HEK293 (cell line): ENCODE results near the gene DEDD2.

Source experiments
- CTCF ChIA-PET: fragments of 350-600 bp; formaldehyde crosslinking; extraction: SDS; loops from one replicate; lab custom pipeline; 2021; ENCODE audit warnings: antibody characterized with exemption; lab: Yijun Ruan, JAX
- POLR2A ChIA-PET: fragments of 300-600 bp; formaldehyde crosslinking; extraction: SDS; loops from one replicate; lab custom pipeline; 2020; ENCODE audit warnings: antibody characterized with exemption, inconsistent platforms; lab: Yijun Ruan, JAX
- H3K27ac ChIP-seq: fragments of 200-500 bp; sonication (Bioruptor generic); 2 replicates; pipeline ENCODE4 v1.5.1; 2014; ENCODE audit warnings: low read depth, low read length, control low read depth, inconsistent platforms; ENCODE audit errors: extremely low read depth
- H3K36me3 ChIP-seq, 2 experiments: fragments of 200-500 bp in 1 of 2; sonication (Bioruptor generic) in 1 of 2; 1 replicate in 1 of 2; 2 replicates in 1 of 2; pipeline ENCODE4 v1.5.1; 2014 to 2017; ENCODE audit warnings: inconsistent platforms in 2 of 2, low read length in 2 of 2; ENCODE audit not compliant: control insufficient read depth in 2 of 2, insufficient read depth in 1 of 2
- H3K4me1 ChIP-seq: fragments of 200-500 bp; sonication (Bioruptor generic); 2 replicates; pipeline ENCODE4 v1.5.1; 2014; ENCODE audit warnings: mild to moderate bottlenecking, low read length, inconsistent platforms; ENCODE audit not compliant: control insufficient read depth, insufficient read depth
- H3K4me3 ChIP-seq: 2 replicates; pipeline ENCODE4 v1.5.1; 2011; ENCODE audit warnings: low read depth, mild to moderate bottlenecking, control low read depth, low read length, moderate library complexity
- H3K9me3 ChIP-seq: fragments of 200-500 bp; sonication (Bioruptor generic); 2 replicates; pipeline ENCODE4 v1.5.1; 2014; ENCODE audit warnings: low read depth, low read length, inconsistent platforms; ENCODE audit not compliant: control insufficient read depth, insufficient read depth
- GLIS1 ChIP-seq: fragments of 450-650 bp; formaldehyde crosslinking; IDR thresholded peaks from 2 replicates; pipeline ENCODE4 v1.5.1; 2016; ENCODE audit warnings: missing biosample characterization, missing genetic modification characterization
- KLF1 ChIP-seq: fragments of 450-650 bp; formaldehyde crosslinking; IDR thresholded peaks from 2 replicates; pipeline ENCODE4 v1.5.1; 2016; ENCODE audit warnings: missing biosample characterization, missing genetic modification characterization
- OVOL3 ChIP-seq: fragments of 450-650 bp; formaldehyde crosslinking; IDR thresholded peaks from 2 replicates; pipeline ENCODE4 v1.5.1; 2016; ENCODE audit warnings: missing biosample characterization, missing genetic modification characterization
- SALL2 ChIP-seq: fragments of 450-650 bp; formaldehyde crosslinking; IDR thresholded peaks from 2 replicates; pipeline ENCODE4 v1.5.0; 2017; ENCODE audit warnings: missing biosample characterization, mild to moderate bottlenecking, missing genetic modification characterization, borderline replicate concordance
- SCRT2 ChIP-seq: fragments of 450-650 bp; formaldehyde crosslinking; IDR thresholded peaks from 2 replicates; pipeline ENCODE4 v1.5.1; 2016; ENCODE audit warnings: missing biosample characterization, missing genetic modification characterization
- SP2 ChIP-seq: fragments of 450-650 bp; formaldehyde crosslinking; IDR thresholded peaks from 2 replicates; pipeline ENCODE4 v1.5.1; 2016; ENCODE audit warnings: missing biosample characterization, missing genetic modification characterization
- ZBTB8A ChIP-seq: fragments of 450-650 bp; formaldehyde crosslinking; IDR thresholded peaks from 2 replicates; pipeline ENCODE4 v1.5.1; 2016; ENCODE audit warnings: missing biosample characterization, missing genetic modification characterization
- ZFHX2 ChIP-seq: fragments of 450-650 bp; formaldehyde crosslinking; conservative IDR thresholded peaks from 2 replicates; pipeline ENCODE4 v1.5.1; 2016; ENCODE audit warnings: missing biosample characterization, missing genetic modification characterization
- ZNF114 ChIP-seq: fragments of 450-650 bp; formaldehyde crosslinking; IDR thresholded peaks from 2 replicates; pipeline ENCODE4 v1.5.0; 2017; ENCODE audit warnings: missing biosample characterization, missing genetic modification characterization
- ZNF169 ChIP-seq: fragments of 450-650 bp; formaldehyde crosslinking; IDR thresholded peaks from 2 replicates; pipeline ENCODE4 v1.5.1; 2016; ENCODE audit warnings: missing biosample characterization, missing genetic modification characterization
- ZNF221 ChIP-seq: fragments of 450-650 bp; formaldehyde crosslinking; IDR thresholded peaks from 2 replicates; pipeline ENCODE4 v1.5.1; 2017; ENCODE audit warnings: missing biosample characterization, missing genetic modification characterization, borderline replicate concordance
- ZNF311 ChIP-seq: fragments of 450-650 bp; formaldehyde crosslinking; IDR thresholded peaks from 2 replicates; pipeline ENCODE4 v1.5.1; 2017; ENCODE audit warnings: missing biosample characterization, missing genetic modification characterization, borderline replicate concordance
- ZNF335 ChIP-seq: fragments of 450-650 bp; formaldehyde crosslinking; conservative IDR thresholded peaks from 2 replicates; pipeline ENCODE4 v1.5.1; 2016; ENCODE audit warnings: missing biosample characterization, missing genetic modification characterization
- ZNF366 ChIP-seq: fragments of 450-650 bp; formaldehyde crosslinking; conservative IDR thresholded peaks from 2 replicates; pipeline ENCODE4 v1.5.1; 2016; ENCODE audit warnings: missing biosample characterization, missing genetic modification characterization
- ZNF48 ChIP-seq: fragments of 450-650 bp; formaldehyde crosslinking; IDR thresholded peaks from 2 replicates; pipeline ENCODE4 v1.5.1; 2016; ENCODE audit warnings: missing biosample characterization, missing genetic modification characterization
- ZNF585B ChIP-seq: fragments of 450-650 bp; formaldehyde crosslinking; IDR thresholded peaks from 2 replicates; pipeline ENCODE4 v1.5.1; 2016; ENCODE audit warnings: missing biosample characterization, missing genetic modification characterization
- ZNF621 ChIP-seq: fragments of 450-650 bp; formaldehyde crosslinking; IDR thresholded peaks from 2 replicates; pipeline ENCODE4 v1.5.1; 2017; ENCODE audit warnings: missing biosample characterization, missing genetic modification characterization
- ZNF624 ChIP-seq: fragments of 450-650 bp; formaldehyde crosslinking; IDR thresholded peaks from 2 replicates; pipeline ENCODE4 v1.5.1; 2017; ENCODE audit warnings: missing biosample characterization, missing genetic modification characterization
- TF ChIP-seq, protein P1 (sequence below): fragments of 450-650 bp; formaldehyde crosslinking; IDR thresholded peaks from 2 replicates; pipeline ENCODE4 v1.5.1; 2016; ENCODE audit warnings: missing biosample characterization, missing genetic modification characterization
- TF ChIP-seq, protein P2 (sequence below): fragments of 450-650 bp; formaldehyde crosslinking; IDR thresholded peaks from 2 replicates; pipeline ENCODE4 v1.5.1; 2016; ENCODE audit warnings: missing biosample characterization, missing genetic modification characterization
- TF ChIP-seq, protein P3 (sequence below): fragments of 450-650 bp; formaldehyde crosslinking; IDR thresholded peaks from 2 replicates; pipeline ENCODE4 v1.5.0; 2017; ENCODE audit warnings: missing biosample characterization, missing genetic modification characterization, borderline replicate concordance
- TF ChIP-seq, protein P4 (sequence below): fragments of 450-650 bp; formaldehyde crosslinking; IDR thresholded peaks from 2 replicates; pipeline ENCODE4 v1.5.1; 2016; ENCODE audit warnings: missing biosample characterization, missing genetic modification characterization

The DEDD2 gene

DNA sequence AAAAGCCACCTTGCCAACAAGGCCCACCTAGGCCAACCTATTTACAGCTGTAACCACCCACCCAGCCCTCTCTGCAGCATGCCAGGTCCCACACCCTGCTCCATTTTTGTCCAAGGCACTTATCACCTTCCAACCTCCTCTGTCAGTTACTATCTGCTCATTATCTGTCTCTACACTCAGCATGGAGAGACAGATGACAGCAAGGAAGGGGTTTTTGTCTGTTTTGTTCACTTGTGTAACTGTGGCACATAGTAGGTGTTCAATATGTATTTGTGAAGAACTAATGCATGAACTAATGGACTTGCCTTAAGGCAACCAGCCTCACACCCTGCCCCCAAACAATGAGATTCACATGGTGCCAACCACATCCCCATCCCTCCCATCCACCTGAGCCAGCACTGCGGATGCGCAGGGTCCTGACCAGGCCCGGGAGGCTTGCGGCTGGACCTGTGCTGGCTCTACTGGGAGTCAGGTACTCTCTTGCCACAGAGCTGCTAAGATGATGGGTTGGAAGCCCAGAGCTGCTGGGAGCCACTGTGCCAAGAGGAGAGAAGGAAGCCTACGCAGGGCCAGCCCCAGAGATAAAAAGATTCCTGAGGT, 17.3 kb downstream of the DEDD2 start:
- Histone ChIP-seq H3K4me1 (no peaks in the 10 kb centered on the region), H3K4me3 (no peak overlapping the region), H3K36me3 (peaks cover 54 to 88% of the 10 kb centered on the region in 2 experiments), H3K9me3 (no peaks in the 10 kb centered on the region), H3K27ac (no peak overlapping the region)
- TF ChIP-seq KLF1 (peak; percentile 6; the same call in 1 of the 2 replicates), ZNF621 (tag by site-specific recombination) (no peak), OVOL3 (tag by site-specific recombination) (no peak), ZNF48 (no peak)
- TF ChIP-seq, protein P1, sequence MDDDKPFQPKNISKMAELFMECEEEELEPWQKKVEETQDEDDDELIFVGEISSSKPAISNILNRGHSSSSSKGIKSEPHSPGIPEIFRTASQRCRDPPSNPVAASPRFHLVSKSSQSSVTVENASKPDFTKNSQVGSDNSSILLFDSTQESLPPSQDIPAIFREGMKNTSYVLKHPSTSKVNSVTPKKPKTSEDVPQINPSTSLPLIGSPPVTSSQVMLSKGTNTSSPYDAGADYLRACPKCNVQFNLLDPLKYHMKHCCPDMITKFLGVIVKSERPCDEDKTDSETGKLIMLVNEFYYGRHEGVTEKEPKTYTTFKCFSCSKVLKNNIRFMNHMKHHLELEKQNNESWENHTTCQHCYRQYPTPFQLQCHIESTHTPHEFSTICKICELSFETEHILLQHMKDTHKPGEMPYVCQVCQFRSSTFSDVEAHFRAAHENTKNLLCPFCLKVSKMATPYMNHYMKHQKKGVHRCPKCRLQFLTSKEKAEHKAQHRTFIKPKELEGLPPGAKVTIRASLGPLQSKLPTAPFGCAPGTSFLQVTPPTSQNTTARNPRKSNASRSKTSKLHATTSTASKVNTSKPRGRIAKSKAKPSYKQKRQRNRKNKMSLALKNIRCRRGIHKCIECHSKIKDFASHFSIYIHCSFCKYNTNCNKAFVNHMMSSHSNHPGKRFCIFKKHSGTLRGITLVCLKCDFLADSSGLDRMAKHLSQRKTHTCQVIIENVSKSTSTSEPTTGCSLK (tag by site-specific recombination) = no peak
- CTCF ChIA-PET = interaction anchor here (0.5 to 1.0 kb wide), 4 partner anchors 21 to 118 kb away, joined by 3 to 4 read pairs (median 3); no protein-coding TSS in a partner anchor
- POLR2A ChIA-PET = interaction anchor here (0.6 kb wide), 1 partner anchor 76 kb away, joined by 3 read pairs; no protein-coding TSS in a partner anchor

DNA sequence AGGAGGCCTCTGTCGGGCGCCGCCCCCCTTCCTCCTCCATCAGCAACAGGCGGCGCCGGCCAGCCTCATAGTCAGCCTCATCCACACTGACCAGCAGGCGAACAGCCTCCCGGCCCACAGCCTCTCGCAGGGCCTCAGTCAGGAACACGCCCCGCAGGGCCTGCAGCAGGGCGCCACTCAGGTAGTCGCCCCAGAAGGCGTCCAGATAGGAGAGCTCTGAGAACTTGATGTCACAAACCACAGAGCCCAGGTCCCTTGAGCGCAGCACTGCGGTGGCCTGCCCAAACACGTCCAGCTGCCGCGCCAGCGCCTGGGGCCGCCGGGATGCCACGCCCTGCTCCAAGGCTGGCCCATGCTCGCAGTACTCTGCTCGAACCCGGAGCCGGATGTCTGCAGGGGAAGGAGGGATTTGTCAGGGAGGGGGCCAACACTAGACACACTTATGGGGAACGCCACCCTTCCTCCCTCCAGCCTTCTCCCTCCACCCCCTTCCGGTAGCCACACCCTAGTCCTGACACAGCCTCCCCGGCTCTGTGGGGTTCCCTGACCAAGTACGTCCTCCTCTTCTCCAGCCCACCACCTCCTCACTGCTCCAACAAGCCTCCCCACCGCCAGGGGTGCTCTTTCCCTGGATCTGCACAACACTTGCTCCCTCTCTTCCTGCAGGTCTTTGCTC, 17.9 kb downstream of the DEDD2 start:
- POLR2A ChIA-PET = no interaction called here
- Histone ChIP-seq H3K4me3 (no peak overlapping the region), H3K9me3 (no peaks in the 10 kb centered on the region), H3K4me1 (no peaks in the 10 kb centered on the region), H3K27ac (no peak overlapping the region), H3K36me3 (peaks cover 48 to 82% of the 10 kb centered on the region in 2 experiments)
- no peak for TF ChIP-seq ZNF585B (tag by site-specific recombination)
- TF ChIP-seq, protein P2, sequence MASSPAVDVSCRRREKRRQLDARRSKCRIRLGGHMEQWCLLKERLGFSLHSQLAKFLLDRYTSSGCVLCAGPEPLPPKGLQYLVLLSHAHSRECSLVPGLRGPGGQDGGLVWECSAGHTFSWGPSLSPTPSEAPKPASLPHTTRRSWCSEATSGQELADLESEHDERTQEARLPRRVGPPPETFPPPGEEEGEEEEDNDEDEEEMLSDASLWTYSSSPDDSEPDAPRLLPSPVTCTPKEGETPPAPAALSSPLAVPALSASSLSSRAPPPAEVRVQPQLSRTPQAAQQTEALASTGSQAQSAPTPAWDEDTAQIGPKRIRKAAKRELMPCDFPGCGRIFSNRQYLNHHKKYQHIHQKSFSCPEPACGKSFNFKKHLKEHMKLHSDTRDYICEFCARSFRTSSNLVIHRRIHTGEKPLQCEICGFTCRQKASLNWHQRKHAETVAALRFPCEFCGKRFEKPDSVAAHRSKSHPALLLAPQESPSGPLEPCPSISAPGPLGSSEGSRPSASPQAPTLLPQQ = no peak
- TF ChIP-seq ZNF169 = no peak; the same call in 1 of the 2 replicates
- no peak for TF ChIP-seq ZNF311 (tag by site-specific recombination)
- TF ChIP-seq, protein P3, sequence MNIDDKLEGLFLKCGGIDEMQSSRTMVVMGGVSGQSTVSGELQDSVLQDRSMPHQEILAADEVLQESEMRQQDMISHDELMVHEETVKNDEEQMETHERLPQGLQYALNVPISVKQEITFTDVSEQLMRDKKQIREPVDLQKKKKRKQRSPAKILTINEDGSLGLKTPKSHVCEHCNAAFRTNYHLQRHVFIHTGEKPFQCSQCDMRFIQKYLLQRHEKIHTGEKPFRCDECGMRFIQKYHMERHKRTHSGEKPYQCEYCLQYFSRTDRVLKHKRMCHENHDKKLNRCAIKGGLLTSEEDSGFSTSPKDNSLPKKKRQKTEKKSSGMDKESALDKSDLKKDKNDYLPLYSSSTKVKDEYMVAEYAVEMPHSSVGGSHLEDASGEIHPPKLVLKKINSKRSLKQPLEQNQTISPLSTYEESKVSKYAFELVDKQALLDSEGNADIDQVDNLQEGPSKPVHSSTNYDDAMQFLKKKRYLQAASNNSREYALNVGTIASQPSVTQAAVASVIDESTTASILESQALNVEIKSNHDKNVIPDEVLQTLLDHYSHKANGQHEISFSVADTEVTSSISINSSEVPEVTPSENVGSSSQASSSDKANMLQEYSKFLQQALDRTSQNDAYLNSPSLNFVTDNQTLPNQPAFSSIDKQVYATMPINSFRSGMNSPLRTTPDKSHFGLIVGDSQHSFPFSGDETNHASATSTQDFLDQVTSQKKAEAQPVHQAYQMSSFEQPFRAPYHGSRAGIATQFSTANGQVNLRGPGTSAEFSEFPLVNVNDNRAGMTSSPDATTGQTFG = no peak
- peak; percentile 45; the same call in 1 of the 2 replicates for TF ChIP-seq ZNF366 (tag by site-specific recombination)
- peak; percentile 98 for TF ChIP-seq KLF1
- TF ChIP-seq ZNF221 (tag by site-specific recombination) = no peak
- TF ChIP-seq SALL2 (tag by site-specific recombination) = no peak
- no peak for TF ChIP-seq GLIS1 (tag by site-specific recombination)
- peak; percentile 24; the same call in 1 of the 2 replicates for TF ChIP-seq ZFHX2
- TF ChIP-seq ZNF335 (tag by site-specific recombination) = no peak
- TF ChIP-seq ZNF624 = no peak
- TF ChIP-seq SCRT2 = peak; percentile 87
- no peak for TF ChIP-seq SP2 (tag by site-specific recombination)
- TF ChIP-seq, protein P4, sequence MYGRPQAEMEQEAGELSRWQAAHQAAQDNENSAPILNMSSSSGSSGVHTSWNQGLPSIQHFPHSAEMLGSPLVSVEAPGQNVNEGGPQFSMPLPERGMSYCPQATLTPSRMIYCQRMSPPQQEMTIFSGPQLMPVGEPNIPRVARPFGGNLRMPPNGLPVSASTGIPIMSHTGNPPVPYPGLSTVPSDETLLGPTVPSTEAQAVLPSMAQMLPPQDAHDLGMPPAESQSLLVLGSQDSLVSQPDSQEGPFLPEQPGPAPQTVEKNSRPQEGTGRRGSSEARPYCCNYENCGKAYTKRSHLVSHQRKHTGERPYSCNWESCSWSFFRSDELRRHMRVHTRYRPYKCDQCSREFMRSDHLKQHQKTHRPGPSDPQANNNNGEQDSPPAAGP (tag by site-specific recombination) = peak; percentile 75; the same call in 1 of the 2 replicates
- TF ChIP-seq ZBTB8A (tag by site-specific recombination) = no peak
- TF ChIP-seq ZNF114 (tag by site-specific recombination) = no peak
- CTCF ChIA-PET = interaction anchor here (0.6 to 1.0 kb wide), 2 partner anchors 91 to 119 kb away, joined by 3 read pairs; no protein-coding TSS in a partner anchor
